ENCODE results near the gene CXorf58.
A peak's percentile ranks its signal among the peaks of the same experiment; 100 is the strongest.
"Not testable (repeated sequence)": the region's sequence is repeated elsewhere in the genome, so short reads cannot be mapped to it uniquely, and the experiment has no call there.

The CXorf58 gene

GRCh38 chrX:23907498-23908218 lies at the start of gene CXorf58, which contains the start of gene APOO:
CXorf58 (plus strand) TSS chrX:23908006; CDS start chrX:23910303, 2,297 bp downstream.
APOO (minus strand) TSS chrX:23907938; CDS start chrX:23907702, 236 bp downstream.
- peak; percentile 73 to 79 for DNase-seq (ENCODE audit: low read depth in 2 of 2)

- DNase-seq (ENCODE audit: low read depth in 2 of 2): not testable (repeated sequence)
These were observed 48.6 kb upstream of the CXorf58 start for GRCh38 chrX:23859238-23859637.

GRCh38 chrX:23861215-23861896 lies 46.5 kb upstream of the CXorf58 start:
- DNase-seq (ENCODE audit: low read depth in 2 of 2): no peak

GRCh38 chrX:23861952-23862351 lies 45.9 kb upstream of the CXorf58 start:
- DNase-seq (ENCODE audit: low read depth in 2 of 2): not testable (repeated sequence)

GRCh38 chrX:23864742-23865326 lies 43.0 kb upstream of the CXorf58 start:
- DNase-seq (ENCODE audit: low read depth in 2 of 2): no peak

GRCh38 chrX:23870041-23870440 lies 37.8 kb upstream of the CXorf58 start:
- no peak for DNase-seq (ENCODE audit: low read depth in 2 of 2)

GRCh38 chrX:23871905-23872546 lies 35.8 kb upstream of the CXorf58 start:
- DNase-seq (ENCODE audit: low read depth in 2 of 2): no peak

GRCh38 chrX:23879380-23880090 lies 28.3 kb upstream of the CXorf58 start:
- no peak for DNase-seq (ENCODE audit: low read depth in 2 of 2)

- DNase-seq (ENCODE audit: low read depth in 2 of 2): no peak
These were observed 24.0 kb upstream of the CXorf58 start for GRCh38 chrX:23883737-23884354.

GRCh38 chrX:23884427-23885024 lies 23.3 kb upstream of the CXorf58 start:
- DNase-seq (ENCODE audit: low read depth in 2 of 2): no peak

- no peak for DNase-seq (ENCODE audit: low read depth in 2 of 2)
These were observed 22.0 kb upstream of the CXorf58 start for GRCh38 chrX:23885803-23886202.

- no peak for DNase-seq (ENCODE audit: low read depth in 2 of 2)
These were observed 20.4 kb upstream of the CXorf58 start for GRCh38 chrX:23887451-23887850.

GRCh38 chrX:23887918-23888317 lies 19.9 kb upstream of the CXorf58 start:
- DNase-seq (ENCODE audit: low read depth in 2 of 2): no peak

- no peak for DNase-seq (ENCODE audit: low read depth in 2 of 2)
These were observed 18.8 kb upstream of the CXorf58 start for GRCh38 chrX:23888887-23889501.

GRCh38 chrX:23890933-23891332 lies 16.9 kb upstream of the CXorf58 start:
- DNase-seq (ENCODE audit: low read depth in 2 of 2): no peak

- DNase-seq (ENCODE audit: low read depth in 2 of 2): not testable (repeated sequence)
These were observed 12.8 kb upstream of the CXorf58 start for GRCh38 chrX:23894993-23895392.

- DNase-seq (ENCODE audit: low read depth in 2 of 2): not testable (repeated sequence)
These were observed 11.3 kb upstream of the CXorf58 start for GRCh38 chrX:23896539-23896938.

- DNase-seq (ENCODE audit: low read depth in 2 of 2): no peak
These were observed 10.8 kb upstream of the CXorf58 start for GRCh38 chrX:23896981-23897380.

GRCh38 chrX:23898412-23898959 lies 9.3 kb upstream of the CXorf58 start:
- DNase-seq (ENCODE audit: low read depth in 2 of 2): no peak

- DNase-seq (ENCODE audit: low read depth in 2 of 2): no peak
These were observed 7.5 kb upstream of the CXorf58 start for GRCh38 chrX:23900220-23900797.

Measured in stimulated activated CD8-positive, alpha-beta memory T cell treated with anti-CD3 and anti-CD28 coated beads, Interleukin-7, amount 100 ng/mL, for 1 hour (primary cell).